Subcutaneous abdominal adipose tissue (tissue), 5 donors: ENCODE measurements around the gene SNED1.

Source experiments
- H3K27ac ChIP-seq: one replicate; pipeline ENCODE4 v1.7.0; 2013; ENCODE audit warnings: low read depth, mild to moderate bottlenecking, inconsistent platforms, low read length, moderate library complexity
- H3K27me3 ChIP-seq, 5 donors: one replicate each; pipeline ENCODE4 v1.7.0; 2013; ENCODE audit warnings: low read length in 5 of 5, inconsistent platforms in 1 of 5; ENCODE audit not compliant: control insufficient read depth in 5 of 5, insufficient read depth in 4 of 5
- H3K36me3 ChIP-seq, 5 donors: one replicate each; pipeline ENCODE4 v1.7.0; 2013; ENCODE audit warnings: low read length in 5 of 5; ENCODE audit not compliant: control insufficient read depth in 5 of 5, insufficient read depth in 5 of 5
- H3K4me1 ChIP-seq, 5 donors: one replicate each; pipeline ENCODE4 v1.7.0; 2013; ENCODE audit warnings: low read length in 5 of 5, mild to moderate bottlenecking in 3 of 5, moderate library complexity in 1 of 5; ENCODE audit not compliant: control insufficient read depth in 5 of 5, insufficient read depth in 5 of 5
- H3K4me3 ChIP-seq, 5 donors: one replicate each; pipeline ENCODE4 v1.7.0; 2013; ENCODE audit warnings: low read length in 5 of 5, low read depth in 1 of 5
- H3K9ac ChIP-seq, 5 donors: one replicate each; pipeline ENCODE4 v1.7.0; 2013; ENCODE audit warnings: low read length in 5 of 5, mild to moderate bottlenecking in 4 of 5, moderate library complexity in 3 of 5
- H3K9me3 ChIP-seq, 5 donors: one replicate each; pipeline ENCODE4 v1.7.0; 2013; ENCODE audit warnings: low read length in 5 of 5; ENCODE audit not compliant: control insufficient read depth in 5 of 5
- donor health status: healthy.
- donor health status: healthy.
- donor health status: healthy.
- donor health status: healthy.
- donor health status: healthy.

SNED1 gene

GRCh38 chr2:241061275-241061674 is 62.9 kb downstream of the SNED1 start:
- no peaks in the 10 kb centered on the region for H3K9me3 ChIP-seq
- H3K9ac ChIP-seq, result no peak overlapping the region
- no peaks in the 10 kb centered on the region for H3K27me3 ChIP-seq
- no peak overlapping the region for H3K4me3 ChIP-seq
- peaks cover 0 to 17% (median 14%) of the 10 kb centered on the region in 5 donors for H3K36me3 ChIP-seq
- peaks cover 0 to 22% (median 11%) of the 10 kb centered on the region in 5 donors for H3K4me1 ChIP-seq
- H3K27ac ChIP-seq, result no peak overlapping the region

GRCh38 chr2:241062389-241063092 is 64.1 kb downstream of the SNED1 start:
- Histone ChIP-seq H3K4me1 (peaks cover 0 to 22% (median 11%) of the 10 kb centered on the region in 5 donors), H3K9ac (no peak overlapping the region), H3K27ac (no peak overlapping the region), H3K4me3 (no peak overlapping the region), H3K36me3 (peaks cover 0 to 30% (median 26%) of the 10 kb centered on the region in 5 donors), H3K9me3 (no peaks in the 10 kb centered on the region), H3K27me3 (no peaks in the 10 kb centered on the region)

- Histone ChIP-seq H3K9me3 (no peaks in the 10 kb centered on the region), H3K4me1 (peaks cover 0 to 22% (median 11%) of the 10 kb centered on the region in 5 donors), H3K27me3 (no peaks in the 10 kb centered on the region), H3K9ac (no peak overlapping the region), H3K27ac (no peak overlapping the region), H3K4me3 (no peak overlapping the region), H3K36me3 (peaks cover 0 to 35% (median 31%) of the 10 kb centered on the region in 5 donors)
These were observed 64.7 kb downstream of the SNED1 start for GRCh38 chr2:241063093-241063551.

- H3K27me3 ChIP-seq, result no peaks in the 10 kb centered on the region
- H3K9ac ChIP-seq, result no peak overlapping the region
- H3K9me3 ChIP-seq, result no peaks in the 10 kb centered on the region
- H3K4me1 ChIP-seq, result peaks cover 0 to 22% (median 11%) of the 10 kb centered on the region in 5 donors
- H3K27ac ChIP-seq, result no peak overlapping the region
- no peak overlapping the region for H3K4me3 ChIP-seq
- H3K36me3 ChIP-seq, result peaks cover 0 to 40% (median 34%) of the 10 kb centered on the region in 5 donors
These were observed 65.2 kb downstream of the SNED1 start for GRCh38 chr2:241063587-241063986.

GRCh38 chr2:241064008-241064801 is 65.8 kb downstream of the SNED1 start:
- Histone ChIP-seq H3K9me3 (no peaks in the 10 kb centered on the region), H3K27ac (no peak overlapping the region), H3K4me3 (no peak overlapping the region), H3K27me3 (no peaks in the 10 kb centered on the region), H3K4me1 (peaks cover 0 to 22% (median 11%) of the 10 kb centered on the region in 5 donors), H3K9ac (no peak overlapping the region), H3K36me3 (peaks cover 0 to 46% (median 41%) of the 10 kb centered on the region in 5 donors)

GRCh38 chr2:241064802-241065354 is 66.5 kb downstream of the SNED1 start:
- peaks cover 0 to 50% (median 47%) of the 10 kb centered on the region in 5 donors for H3K36me3 ChIP-seq
- no peak overlapping the region for H3K9ac ChIP-seq
- no peak overlapping the region for H3K27ac ChIP-seq
- H3K4me1 ChIP-seq, result peaks cover 0 to 22% (median 11%) of the 10 kb centered on the region in 5 donors
- no peaks in the 10 kb centered on the region for H3K9me3 ChIP-seq
- no peak overlapping the region for H3K4me3 ChIP-seq
- no peaks in the 10 kb centered on the region for H3K27me3 ChIP-seq

- H3K9me3 ChIP-seq, result no peaks in the 10 kb centered on the region
- no peak overlapping the region for H3K4me3 ChIP-seq
- no peaks in the 10 kb centered on the region for H3K27me3 ChIP-seq
- no peak overlapping the region for H3K27ac ChIP-seq
- H3K36me3 ChIP-seq, result peaks cover 0 to 55% (median 52%) of the 10 kb centered on the region in 5 donors
- H3K4me1 ChIP-seq, result peaks cover 0 to 22% (median 11%) of the 10 kb centered on the region in 5 donors
- H3K9ac ChIP-seq, result no peak overlapping the region
These were observed 67.0 kb downstream of the SNED1 start for GRCh38 chr2:241065355-241065803.

GRCh38 chr2:241066171-241066892 is 67.9 kb downstream of the SNED1 start:
- Histone ChIP-seq H3K4me3 (no peak overlapping the region), H3K27ac (no peak overlapping the region), H3K9me3 (no peaks in the 10 kb centered on the region), H3K36me3 (peaks cover 0 to 65% (median 62%) of the 10 kb centered on the region in 5 donors), H3K27me3 (no peaks in the 10 kb centered on the region), H3K9ac (no peak overlapping the region), H3K4me1 (peaks cover 0 to 19% (median 8%) of the 10 kb centered on the region in 5 donors)

- Histone ChIP-seq H3K4me3 (no peak overlapping the region), H3K9me3 (no peaks in the 10 kb centered on the region), H3K27ac (no peak overlapping the region), H3K9ac (no peak overlapping the region), H3K36me3 (peaks cover 0 to 69% (median 66%) of the 10 kb centered on the region in 5 donors), H3K4me1 (peaks cover 0 to 16% (median 8%) of the 10 kb centered on the region in 5 donors), H3K27me3 (no peaks in the 10 kb centered on the region)
These were observed 68.5 kb downstream of the SNED1 start for GRCh38 chr2:241066893-241067341.
